A549 (cell line): ENCODE measurements around the gene WDR70. TPM values are rescaled to one million over a fixed set of nuclear protein-coding genes. Genes with fewer than 3 reads are reported as not detected.

Experiments
- ATAC-seq, 2 experiments: fragments of 200-7000 bp in 1 of 2; fragments of >200 bp in 1 of 2; cut with Nextera tagmentation in 1 of 2; cut with Tn5 transposase in 1 of 2; 3 replicates each; pipeline versions ENCODE4 v1.8.0 to v1.9.1; 2018 to 2020; ENCODE audit warnings: mild to moderate bottlenecking in 1 of 2, moderate library complexity in 1 of 2
- CTCF ChIA-PET: fragments of 300-600 bp; sonication (Branson Sonifier 250); formaldehyde crosslinking; extraction: SDS; loops from one replicate; lab custom pipeline; 2021; ENCODE audit warnings: antibody characterized with exemption, inconsistent platforms; lab: Yijun Ruan, JAX
- POLR2A ChIA-PET: fragments of 350-600 bp; formaldehyde crosslinking; extraction: SDS; loops from one replicate; lab custom pipeline; 2021; ENCODE audit warnings: antibody characterized with exemption, inconsistent platforms; lab: Yijun Ruan, JAX
- DNase-seq, 2 experiments: peaks; one replicate each; pipeline versions ENCODE4 v3.0.0 to v3.0.0-alpha.2; 2011 to 2016; ENCODE audit warnings: low read depth in 1 of 2, low spot score in 1 of 2
- FAIRE-seq: peaks from 2 replicates; lab custom pipeline; 2011; peaks lifted over from hg19 to GRCh38; lab: Jason Lieb, UNC
- H3K27ac ChIP-seq, 2 experiments: fragments of >200 bp; sonication (Bioruptor Twin); formaldehyde crosslinking; 3 replicates each; pipeline ENCODE4 v1.5.1; 2016 to 2017
- H3K4me1 ChIP-seq: fragments of >200 bp; sonication (Bioruptor Twin); formaldehyde crosslinking; 3 replicates; pipeline ENCODE4 v1.6.1; 2016
- H3K4me2 ChIP-seq: fragments of >200 bp; sonication (Bioruptor Twin); formaldehyde crosslinking; 3 replicates; pipeline ENCODE4 v1.6.1; 2016
- H3K4me3 ChIP-seq: fragments of >200 bp; sonication (Bioruptor Twin); formaldehyde crosslinking; 3 replicates; pipeline ENCODE4 v1.5.1; 2016
- H3K9me3 ChIP-seq: fragments of >200 bp; sonication (Bioruptor Twin); formaldehyde crosslinking; 3 replicates; pipeline ENCODE4 v1.6.1; 2016
- CBX8 ChIP-seq: fragments of 200-600 bp; sonication (generic); IDR thresholded peaks from 2 replicates; pipeline ENCODE4 v1.6.1; 2016
- CHD2 ChIP-seq: fragments of 150-350 bp; IDR thresholded peaks from 2 replicates; pipeline ENCODE4 v1.6.1; 2014; ENCODE audit warnings: low read length; ENCODE audit not compliant: partially characterized antibody
- EHF ChIP-seq: fragments of 250-450 bp; sonication (Bioruptor Pico); IDR thresholded peaks from 2 replicates; pipeline ENCODE4 v1.5.0; 2020; ENCODE audit warnings: mild to moderate bottlenecking
- EHMT2 ChIP-seq: fragments of 200-600 bp; sonication (generic); IDR thresholded peaks from 2 replicates; pipeline ENCODE4 v1.6.1; 2016; ENCODE audit warnings: antibody characterized with exemption, low read depth, mild to moderate bottlenecking, moderate library complexity
- FOSB ChIP-seq: fragments of 250-450 bp; sonication (Bioruptor Pico); IDR thresholded peaks from 2 replicates; pipeline ENCODE4 v1.5.0; 2020; ENCODE audit warnings: mild to moderate bottlenecking, moderate library complexity
- HES2 ChIP-seq: fragments of >200 bp; sonication (Bioruptor Twin); formaldehyde crosslinking; IDR thresholded peaks from 2 replicates; pipeline ENCODE4 v1.6.1; 2016
- HEYL ChIP-seq: fragments of 250-450 bp; sonication (Bioruptor Pico); IDR thresholded peaks from 2 replicates; pipeline ENCODE4 v1.8.0; 2021; ENCODE audit warnings: mild to moderate bottlenecking, moderate library complexity
- HOXA7 ChIP-seq: fragments of 250-450 bp; sonication (Bioruptor Pico); IDR thresholded peaks from 2 replicates; pipeline ENCODE4 v1.5.0; 2020; ENCODE audit warnings: mild to moderate bottlenecking, moderate library complexity
- HOXB13 ChIP-seq: fragments of 250-450 bp; sonication (Bioruptor Pico); IDR thresholded peaks from 2 replicates; pipeline ENCODE4 v1.5.0; 2020; ENCODE audit warnings: low read depth, mild to moderate bottlenecking, moderate library complexity
- HOXB5 ChIP-seq: fragments of 250-450 bp; sonication (Bioruptor Pico); IDR thresholded peaks from 2 replicates; pipeline ENCODE4 v1.5.0; 2020; ENCODE audit warnings: mild to moderate bottlenecking, moderate library complexity
- KDM1A ChIP-seq: fragments of 200-600 bp; sonication (generic); IDR thresholded peaks from 2 replicates; pipeline ENCODE4 v1.6.1; 2016; ENCODE audit warnings: low read depth, mild to moderate bottlenecking
- KDM5A ChIP-seq: fragments of 200-600 bp; sonication (generic); IDR thresholded peaks from 2 replicates; pipeline ENCODE4 v1.6.1; 2016; ENCODE audit warnings: antibody characterized with exemption, mild to moderate bottlenecking
- MAZ ChIP-seq: fragments of 150-350 bp; IDR thresholded peaks from 2 replicates; pipeline ENCODE4 v1.6.1; 2014; ENCODE audit warnings: antibody characterized with exemption, low read depth, low read length, borderline replicate concordance
- MYC ChIP-seq: IDR thresholded peaks from 2 replicates; pipeline ENCODE4 v1.6.1; 2012; ENCODE audit warnings: mild to moderate bottlenecking, inconsistent platforms, low read length, improper control_type of control experiment, borderline replicate concordance
- NPAS2 ChIP-seq: fragments of 250-450 bp; sonication (Bioruptor Pico); IDR thresholded peaks from 2 replicates; pipeline ENCODE4 v1.8.0; 2022; ENCODE audit warnings: mild to moderate bottlenecking, moderate library complexity, borderline replicate concordance
- PHF8 ChIP-seq: fragments of 200-600 bp; sonication (generic); IDR thresholded peaks from 2 replicates; pipeline ENCODE4 v1.6.1; 2016; ENCODE audit warnings: low read depth, mild to moderate bottlenecking, antibody characterized with exemption, moderate library complexity, borderline replicate concordance
- POLR2A ChIP-seq: IDR thresholded peaks from 2 replicates; pipeline ENCODE4 v1.6.1; 2012; ENCODE audit warnings: mild to moderate bottlenecking, low read length
- RAD21 ChIP-seq, 2 experiments: fragments of >200 bp in 1 of 2; sonication (Bioruptor Twin) in 1 of 2; formaldehyde crosslinking in 1 of 2; IDR thresholded peaks in 1 of 2; conservative IDR thresholded peaks in 1 of 2; 2 replicates in 1 of 2; 3 replicates in 1 of 2; pipeline ENCODE4 v1.6.1; 2012 to 2018; ENCODE audit warnings: inconsistent platforms in 1 of 2
- RCOR1 ChIP-seq: fragments of 150-350 bp; IDR thresholded peaks from 2 replicates; pipeline ENCODE4 v1.6.1; 2014; ENCODE audit warnings: antibody characterized with exemption, low read length, low read depth
- REST ChIP-seq: fragments of 200-600 bp; sonication (generic); IDR thresholded peaks from 2 replicates; pipeline ENCODE4 v1.6.1; 2016; ENCODE audit warnings: antibody characterized with exemption, mild to moderate bottlenecking, moderate library complexity
- SREBF2 ChIP-seq: fragments of 450-650 bp; IDR thresholded peaks from 2 replicates; pipeline ENCODE4 v1.6.1; 2014; ENCODE audit warnings: mild to moderate bottlenecking, moderate library complexity
- TFCP2L1 ChIP-seq: fragments of 250-450 bp; sonication (Bioruptor Pico); IDR thresholded peaks from 2 replicates; pipeline ENCODE4 v1.5.0; 2021; ENCODE audit warnings: mild to moderate bottlenecking
- TP53 ChIP-seq: fragments of 250-450 bp; sonication (Bioruptor Pico); IDR thresholded peaks from 2 replicates; pipeline ENCODE4 v1.5.0; 2021; ENCODE audit warnings: mild to moderate bottlenecking, moderate library complexity
- ZC3H11A ChIP-seq: fragments of 450-650 bp; IDR thresholded peaks from 2 replicates; pipeline ENCODE4 v1.6.1; 2014; ENCODE audit warnings: antibody characterized with exemption, mild to moderate bottlenecking
- ZFP36 ChIP-seq: fragments of 450-650 bp; IDR thresholded peaks from 2 replicates; pipeline ENCODE4 v1.6.1; 2014; ENCODE audit warnings: borderline replicate concordance; ENCODE audit not compliant: partially characterized antibody
- ZNF302 ChIP-seq: fragments of 250-450 bp; sonication (Bioruptor Pico); IDR thresholded peaks from 2 replicates; pipeline ENCODE4 v1.9.0; 2021; ENCODE audit warnings: inconsistent platforms, mild to moderate bottlenecking, moderate library complexity
- WGBS: methylation state at CpG from one replicate; pipeline ENCODE4 v1.1.6; 2017; ENCODE audit errors: missing lambda C conversion rate; 5-methylcytosine and 5-hydroxymethylcytosine counted together
- polyA plus RNA-seq, 4 experiments: library from polyadenylated mRNA; depleted of rRNA in 3 of 4; stranded (reverse); fragments of >200 nt; fragmentation: RNase III in 1 of 4; extraction: RNeasy Plus Mini Kit Qiagen cat#74134 plus additional on column Dnase treatment in 1 of 4; gene quantifications; 2 replicates in 3 of 4; 3 replicates in 1 of 4; pipeline ENCODE4 v1.2.3, GENCODE V29; 2011 to 2017
- TF ChIP-seq, protein P1 (sequence below): fragments of 250-450 bp; sonication (Bioruptor Pico); IDR thresholded peaks from 2 replicates; pipeline ENCODE4 v1.5.0; 2020; ENCODE audit warnings: low read depth, mild to moderate bottlenecking, moderate library complexity

WDR70 gene
- polyA plus RNA-seq, 2 of the 4 experiments (the other 2 are of a cell fraction): 13.8 to 28.8 TPM

GRCh38 chr5:37727238-37727637 is 348.1 kb downstream of the WDR70 start:
- CTCF ChIA-PET: interaction anchor here (0.6 to 1.3 kb wide), 3 partner anchors 10 to 314 kb away, joined by 3 read pairs; no protein-coding TSS in a partner anchor
- Histone ChIP-seq H3K4me1 (peaks cover 16% of the 10 kb centered on the region; the same call in 2 of the 3 replicates), H3K4me3 (no peak overlapping the region), H3K9me3 (no peaks in the 10 kb centered on the region), H3K4me2 (no peak overlapping the region), H3K27ac (no peak overlapping the region)
- ATAC-seq: no peak
- 82% methylated on average over 3 of the region's 3 CpGs for WGBS
- POLR2A ChIA-PET: no interaction called here
- TF ChIP-seq HES2 (no peak), NPAS2 (CRISPR knock-in tag) (no peak), HOXB13 (CRISPR knock-in tag) (no peak), TFCP2L1 (no peak), CHD2 (no peak), RCOR1 (no peak), EHF (CRISPR knock-in tag) (no peak), SREBF2 (no peak), KDM1A (no peak), ZFP36 (no peak), PHF8 (no peak)
- DNase-seq: no peak
- no peak for FAIRE-seq

GRCh38 chr5:37730896-37731455 is 351.9 kb downstream of the WDR70 start:
- ChIA-PET POLR2A (no interaction called here), CTCF (no interaction called here)
- TF ChIP-seq RAD21 (conservative IDR thresholded peaks at IDR 0.05 in 1 of 2, IDR thresholded peaks at IDR 0.05 in 1 of 2): no peak
- TF ChIP-seq POLR2A: no peak
- TF ChIP-seq MYC: no peak
- TF ChIP-seq REST: no peak
- TF ChIP-seq FOSB (CRISPR knock-in tag): no peak
- TF ChIP-seq HOXB5 (CRISPR knock-in tag): no peak
- no peak for TF ChIP-seq ZFP36
- no peak for TF ChIP-seq CBX8
- TF ChIP-seq TP53 (CRISPR knock-in tag): no peak
- TF ChIP-seq, protein P1, sequence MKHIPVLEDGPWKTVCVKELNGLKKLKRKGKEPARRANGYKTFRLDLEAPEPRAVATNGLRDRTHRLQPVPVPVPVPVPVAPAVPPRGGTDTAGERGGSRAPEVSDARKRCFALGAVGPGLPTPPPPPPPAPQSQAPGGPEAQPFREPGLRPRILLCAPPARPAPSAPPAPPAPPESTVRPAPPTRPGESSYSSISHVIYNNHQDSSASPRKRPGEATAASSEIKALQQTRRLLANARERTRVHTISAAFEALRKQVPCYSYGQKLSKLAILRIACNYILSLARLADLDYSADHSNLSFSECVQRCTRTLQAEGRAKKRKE: no peak
- TF ChIP-seq KDM5A: no peak
- TF ChIP-seq ZNF302 (CRISPR knock-in tag): no peak
- no peak for TF ChIP-seq HOXA7 (CRISPR knock-in tag)
- no peak for TF ChIP-seq HEYL (CRISPR knock-in tag)
- TF ChIP-seq SREBF2: no peak
- TF ChIP-seq EHMT2: no peak
- TF ChIP-seq ZC3H11A: no peak
- TF ChIP-seq MAZ: no peak
- TF ChIP-seq KDM1A: no peak
- FAIRE-seq (no peak), DNase-seq (no peak), ATAC-seq (no peak)
- 81% methylated on average over 3 of the region's 3 CpGs for WGBS
- no peak overlapping the region for H3K27ac ChIP-seq
- H3K4me2 ChIP-seq: no peak overlapping the region
- peaks cover 6% of the 10 kb centered on the region; the same call in 1 of the 3 replicates for H3K4me1 ChIP-seq
- no peak overlapping the region for H3K4me3 ChIP-seq
- no peaks in the 10 kb centered on the region for H3K9me3 ChIP-seq
